NT2/D1 (cell line): ENCODE data around the gene TENM4.

ENCODE experiments used
- SUZ12 ChIP-seq: IDR thresholded peaks from 2 replicates; pipeline ENCODE4 v1.6.1; 2011; ENCODE audit not compliant: insufficient read length, insufficient read depth; ENCODE audit errors: extremely low read depth
- ZNF274 ChIP-seq: IDR thresholded peaks from 2 replicates; pipeline ENCODE4 v1.6.1; 2011; ENCODE audit warnings: mild to moderate bottlenecking, low read depth, low read length

- no peak for TF ChIP-seq SUZ12
- TF ChIP-seq ZNF274 = no peak
These were observed 611.7 kb downstream of the TENM4 start for GRCh38 chr11:78829146-78829545.
